ENCODE results near the gene PTGIS. TPM values are rescaled to one million over a fixed set of nuclear protein-coding genes. Genes with fewer than 3 reads are reported as not detected.

The PTGIS gene
- total RNA-seq, 3 donors from 2014 or later, result 38.7 to 41.7 (median 41.0) TPM

GRCh38 chr20:49549801-49550551, 18.0 kb downstream of the PTGIS start:
- no peak for TF ChIP-seq POLR2A (IDR thresholded peaks at IDR 0.05)
- TF ChIP-seq CTCF (IDR thresholded peaks at IDR 0.05), result no peak
- TF ChIP-seq POLR2AphosphoS5 (IDR thresholded peaks at IDR 0.05), result no peak
- no peak for DNase-seq (ENCODE audit: low spot score in 2 of 2)
- Histone ChIP-seq H3K4me1 (no peaks in the 10 kb centered on the region), H3K27me3 (no peaks in the 10 kb centered on the region), H3K27ac (no peak overlapping the region), H3K4me3 (no peak overlapping the region), H3K36me3 (no peaks in the 10 kb centered on the region), H3K9me3 (no peaks in the 10 kb centered on the region)
- intact Hi-C loops (cut with DNase I; ENCODE audit: low total_unique reads), result loop anchor here (10.0 kb wide), 1 partner anchor 55 kb away; no protein-coding TSS in a partner anchor

GRCh38 chr20:49548371-49548947, 19.5 kb downstream of the PTGIS start:
- intact Hi-C loops (cut with DNase I; ENCODE audit: low total_unique reads), result loop anchor here (10.0 kb wide), 1 partner anchor 56 kb away; no protein-coding TSS in a partner anchor

GRCh38 chr20:49545572-49545971, 22.4 kb downstream of the PTGIS start:
- Histone ChIP-seq H3K27ac (no peak overlapping the region), H3K9me3 (no peaks in the 10 kb centered on the region)
- intact Hi-C loops (cut with DNase I; ENCODE audit: low total_unique reads), result loop anchor here (10.0 kb wide), 1 partner anchor 59 kb away; no protein-coding TSS in a partner anchor

More at GRCh38 chr20:49548371-49548947, 19.5 kb downstream of the PTGIS start:
- H3K27ac ChIP-seq, result no peak overlapping the region
- no peak overlapping the region for H3K4me3 ChIP-seq
- H3K9me3 ChIP-seq, result no peaks in the 10 kb centered on the region
- no peaks in the 10 kb centered on the region for H3K4me1 ChIP-seq
- H3K27me3 ChIP-seq, result no peaks in the 10 kb centered on the region
- TF ChIP-seq CTCF (IDR thresholded peaks at IDR 0.05), result no peak
- TF ChIP-seq POLR2A (IDR thresholded peaks at IDR 0.05), result no peak
- no peak for TF ChIP-seq POLR2AphosphoS5 (IDR thresholded peaks at IDR 0.05)
- DNase-seq (ENCODE audit: low spot score in 2 of 2), result no peak
- H3K36me3 ChIP-seq, result no peaks in the 10 kb centered on the region

DNA sequence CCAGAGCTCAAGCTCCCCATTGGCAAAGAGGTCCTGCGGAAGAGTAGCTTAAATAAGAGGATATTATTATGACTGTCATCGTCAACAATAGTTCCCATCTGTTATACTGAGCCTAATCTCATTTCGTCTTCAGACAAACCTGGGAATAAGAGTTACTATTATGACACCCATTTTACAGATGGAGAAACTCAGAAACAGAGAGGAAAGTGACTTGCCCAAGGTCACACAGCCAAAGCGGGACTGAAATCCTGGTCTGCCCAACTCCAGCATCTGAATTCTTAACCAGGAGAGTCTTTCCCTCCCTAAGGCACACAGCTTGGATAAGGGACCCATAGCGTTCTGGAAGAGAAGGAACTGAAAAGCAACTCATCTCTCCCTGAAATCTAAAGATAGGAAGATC, 23.4 kb downstream of the PTGIS start:
- DNase-seq (ENCODE audit: low spot score in 2 of 2), result no peak
- TF ChIP-seq POLR2AphosphoS5 (IDR thresholded peaks at IDR 0.05), result no peak
- no peak for TF ChIP-seq POLR2A (IDR thresholded peaks at IDR 0.05)
- no peak for TF ChIP-seq CTCF (IDR thresholded peaks at IDR 0.05)
- Histone ChIP-seq H3K4me3 (no peak overlapping the region), H3K4me1 (no peaks in the 10 kb centered on the region), H3K27me3 (no peaks in the 10 kb centered on the region), H3K36me3 (no peaks in the 10 kb centered on the region), H3K9me3 (no peaks in the 10 kb centered on the region), H3K27ac (no peak overlapping the region)
- intact Hi-C loops (cut with DNase I; ENCODE audit: low total_unique reads), result loop anchor here (10.0 kb wide), 1 partner anchor 60 kb away; no protein-coding TSS in a partner anchor

More at GRCh38 chr20:49545572-49545971, 22.4 kb downstream of the PTGIS start:
- Histone ChIP-seq H3K27me3 (no peaks in the 10 kb centered on the region), H3K4me3 (no peak overlapping the region), H3K36me3 (no peaks in the 10 kb centered on the region), H3K4me1 (no peaks in the 10 kb centered on the region)
- TF ChIP-seq POLR2AphosphoS5 (IDR thresholded peaks at IDR 0.05) (no peak), CTCF (IDR thresholded peaks at IDR 0.05) (no peak), POLR2A (IDR thresholded peaks at IDR 0.05) (no peak)
- DNase-seq (ENCODE audit: low spot score in 2 of 2), result no peak
